ENCODE data around the gene LAMB3.

- TF ChIP-seq CTCF (IDR thresholded peaks at IDR 0.05; ENCODE audit: poor library complexity, severe bottlenecking), result no peak
- TF ChIP-seq EZH2 (IDR thresholded peaks at IDR 0.05; ENCODE audit: borderline replicate concordance, insufficient read depth, low read length, poor library complexity, severe bottlenecking), result no peak
- no peak for TF ChIP-seq REST (IDR thresholded peaks at IDR 0.05; ENCODE audit: borderline replicate concordance)
- TF ChIP-seq POLR2AphosphoS5 (IDR thresholded peaks at IDR 0.05), result no peak
Observed at GRCh38 chr1:209659909-209660308, 7.7 kb upstream of the LAMB3 start.
